Forelimb muscle (tissue), 1 donor: Measurements from ENCODE around the gene MYADML2. TPM values are rescaled to one million over a fixed set of nuclear protein-coding genes. Genes with fewer than 3 reads are reported as not detected.
"Not testable (repeated sequence)": the region's sequence is repeated elsewhere in the genome, so short reads cannot be mapped to it uniquely, and the experiment has no call there.

ENCODE experiments used
- DNase-seq: peaks from one replicate; pipeline ENCODE4 v3.0.0-alpha.2; 2013; ENCODE audit warnings: low read depth
- polyA plus RNA-seq: library from polyadenylated mRNA; unstranded; fragments of 120-200 nt; gene quantifications from one replicate; pipeline ENCODE4 v1.2.1, GENCODE V29; 2013; ENCODE audit not compliant: insufficient read length

Gene MYADML2
- polyA plus RNA-seq, 1 donor: 43.6 TPM

DNA sequence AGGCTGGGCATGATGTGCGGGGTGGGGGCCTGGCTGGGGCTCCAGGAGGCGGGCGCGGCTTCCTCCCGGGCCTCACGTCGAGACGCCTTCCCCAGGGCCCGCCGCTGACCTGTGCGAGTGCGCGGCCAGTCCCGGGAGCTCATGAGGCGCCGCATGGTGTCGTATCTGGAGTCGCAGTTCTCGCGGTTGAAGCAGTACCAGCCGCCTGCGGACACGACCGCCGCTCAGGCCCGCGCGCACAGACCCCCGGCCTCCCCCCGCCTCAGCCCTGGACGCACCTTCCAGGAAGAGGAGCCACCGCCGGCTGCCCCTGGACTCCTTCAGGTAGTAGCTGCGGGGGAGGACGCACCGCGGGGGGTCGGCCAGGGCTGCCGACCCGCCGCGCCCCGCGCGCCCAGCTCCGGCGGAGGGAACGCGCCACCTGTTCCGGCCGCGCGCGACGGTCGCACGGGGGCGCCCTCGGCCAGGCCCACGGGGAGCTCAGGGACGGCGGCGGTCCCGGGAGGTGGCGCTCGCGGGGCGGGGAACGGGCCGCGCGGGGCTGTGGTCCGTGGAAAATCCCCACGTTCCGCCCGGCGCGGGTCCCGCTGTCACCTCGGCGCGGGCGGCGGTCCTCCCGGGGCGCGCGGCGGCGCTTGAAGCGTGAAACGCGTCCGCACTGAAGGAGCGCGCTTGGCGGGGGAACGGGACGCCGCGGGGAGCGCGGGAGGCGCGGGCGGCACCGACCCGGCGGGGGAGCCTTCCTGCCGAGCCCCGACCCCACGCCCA is 12.5 kb upstream of the MYADML2 start:
- DNase-seq: no peak

DNA sequence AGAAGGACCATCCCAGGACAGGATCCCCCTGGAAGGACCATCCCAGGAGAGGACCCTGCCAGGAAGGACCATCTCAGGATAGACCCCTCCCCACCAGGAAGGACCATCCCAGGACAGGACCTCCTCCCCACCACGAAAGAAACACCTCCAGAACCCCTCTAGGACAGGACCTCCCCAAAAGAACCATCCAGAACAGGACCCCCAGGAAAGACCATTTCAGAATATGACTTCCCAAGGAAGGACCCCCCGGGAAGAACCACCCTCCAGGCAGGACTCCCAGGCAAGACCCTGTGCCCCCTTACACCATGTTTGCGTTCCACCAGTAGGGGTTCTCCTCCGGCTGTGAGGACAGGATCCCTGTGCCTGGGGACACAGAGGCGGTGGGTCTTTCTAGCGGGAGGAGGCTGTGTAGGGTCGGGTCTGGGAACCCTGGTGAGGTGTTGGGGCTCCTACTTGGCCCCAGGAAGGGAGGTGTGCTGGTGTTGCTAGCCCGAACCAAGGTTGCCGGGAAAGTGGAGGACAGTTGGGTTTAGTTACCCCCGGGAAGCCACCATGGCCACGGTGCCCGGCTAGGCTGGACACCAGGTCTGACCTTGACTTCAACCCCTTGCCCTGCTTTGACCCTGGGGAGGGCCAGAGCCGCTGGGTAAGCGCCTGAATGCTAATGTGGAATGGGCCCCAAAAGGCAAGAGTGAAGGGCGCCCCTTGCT is 11.8 kb upstream of the MYADML2 start:
- DNase-seq: no peak

- no peak for DNase-seq
Measured at GRCh38 chr17:81957691-81958432, 10.8 kb upstream of the MYADML2 start.

DNA sequence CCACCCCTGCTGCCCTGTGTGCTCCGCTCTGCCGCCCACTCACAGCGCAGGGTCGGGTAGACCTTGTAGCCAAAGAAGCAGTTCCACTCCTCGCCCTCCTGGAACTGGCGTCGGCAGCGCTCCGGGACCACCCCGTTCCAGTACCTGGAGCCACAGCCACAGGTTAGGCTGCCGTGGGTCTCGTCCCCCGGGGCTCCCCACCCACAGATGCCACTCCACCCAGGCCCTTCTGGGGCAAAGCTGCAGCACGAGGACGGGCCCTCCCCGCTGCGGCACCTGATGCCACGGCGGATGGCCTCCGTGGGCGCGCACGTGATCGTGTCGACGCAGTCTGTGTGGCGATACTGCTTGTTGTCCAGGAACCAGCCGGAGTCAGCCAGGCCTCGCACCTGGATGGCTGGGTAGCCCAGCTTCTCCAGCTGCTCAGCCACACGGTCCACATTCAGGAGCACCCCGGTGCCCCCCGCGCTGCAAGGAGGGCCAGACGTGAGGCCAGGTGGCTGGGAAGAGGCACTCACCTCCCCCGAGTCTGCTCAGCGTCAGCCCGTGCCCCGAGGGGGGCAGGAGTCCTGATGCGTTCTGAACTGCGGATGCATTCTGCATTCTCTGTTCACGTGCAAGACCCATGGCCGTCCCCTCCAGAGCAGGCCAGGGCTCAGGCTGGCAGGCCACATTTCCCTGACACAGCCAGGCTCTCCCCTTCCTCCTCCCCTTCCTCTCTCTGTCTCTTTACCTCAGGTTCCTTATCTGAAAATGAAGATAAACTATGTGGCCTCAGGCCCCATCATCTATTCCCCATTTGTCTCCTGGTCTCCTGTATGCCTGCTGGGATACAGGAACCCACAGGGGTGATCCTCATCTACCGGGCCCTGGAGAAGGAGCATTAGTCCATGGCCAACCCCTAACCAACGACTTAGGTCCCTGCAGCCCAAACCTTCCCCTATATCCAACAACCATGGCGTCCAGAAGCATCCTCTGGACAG is 9.9 kb upstream of the MYADML2 start:
- no peak for DNase-seq

DNA sequence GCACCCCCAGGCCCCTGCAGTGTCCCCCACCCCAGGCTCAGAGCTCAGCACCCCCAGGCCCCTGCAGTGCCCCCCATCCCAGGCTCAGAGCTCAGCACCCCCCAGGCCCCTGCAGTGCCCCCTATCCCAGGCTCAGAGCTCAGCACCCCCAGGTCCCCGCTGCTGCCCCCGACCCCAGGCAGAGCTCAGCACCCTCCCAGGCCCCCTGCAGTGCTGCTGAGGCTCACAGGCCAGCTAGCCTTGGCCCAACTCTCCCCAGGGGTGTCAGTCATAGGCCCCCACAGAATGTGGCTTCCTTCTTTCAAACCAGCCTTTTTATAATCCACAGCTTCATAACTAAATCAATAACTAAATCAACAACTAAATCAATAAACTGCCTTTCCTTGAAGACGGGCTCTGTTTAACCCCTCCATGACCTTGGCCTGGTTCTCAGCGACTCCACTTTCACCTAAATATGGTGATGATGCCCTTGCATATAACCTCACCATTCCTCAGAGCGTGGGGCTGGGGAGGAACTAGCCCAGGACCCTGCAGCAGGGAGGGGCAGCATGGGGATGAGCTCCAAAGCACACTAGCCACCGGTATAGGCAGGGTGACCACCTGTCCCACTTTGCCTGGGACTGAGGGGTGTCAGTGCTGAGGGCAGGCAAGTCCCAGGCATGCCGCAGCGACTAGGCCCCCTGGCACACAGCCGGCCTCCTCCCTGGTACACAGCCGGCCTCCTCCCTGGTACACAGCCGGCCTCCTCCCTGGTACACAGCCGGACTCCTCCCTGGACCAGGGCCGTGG is 8.9 kb upstream of the MYADML2 start:
- DNase-seq: no peak

GRCh38 chr17:81955058-81955681 is 8.1 kb upstream of the MYADML2 start:
- no peak for DNase-seq

DNA sequence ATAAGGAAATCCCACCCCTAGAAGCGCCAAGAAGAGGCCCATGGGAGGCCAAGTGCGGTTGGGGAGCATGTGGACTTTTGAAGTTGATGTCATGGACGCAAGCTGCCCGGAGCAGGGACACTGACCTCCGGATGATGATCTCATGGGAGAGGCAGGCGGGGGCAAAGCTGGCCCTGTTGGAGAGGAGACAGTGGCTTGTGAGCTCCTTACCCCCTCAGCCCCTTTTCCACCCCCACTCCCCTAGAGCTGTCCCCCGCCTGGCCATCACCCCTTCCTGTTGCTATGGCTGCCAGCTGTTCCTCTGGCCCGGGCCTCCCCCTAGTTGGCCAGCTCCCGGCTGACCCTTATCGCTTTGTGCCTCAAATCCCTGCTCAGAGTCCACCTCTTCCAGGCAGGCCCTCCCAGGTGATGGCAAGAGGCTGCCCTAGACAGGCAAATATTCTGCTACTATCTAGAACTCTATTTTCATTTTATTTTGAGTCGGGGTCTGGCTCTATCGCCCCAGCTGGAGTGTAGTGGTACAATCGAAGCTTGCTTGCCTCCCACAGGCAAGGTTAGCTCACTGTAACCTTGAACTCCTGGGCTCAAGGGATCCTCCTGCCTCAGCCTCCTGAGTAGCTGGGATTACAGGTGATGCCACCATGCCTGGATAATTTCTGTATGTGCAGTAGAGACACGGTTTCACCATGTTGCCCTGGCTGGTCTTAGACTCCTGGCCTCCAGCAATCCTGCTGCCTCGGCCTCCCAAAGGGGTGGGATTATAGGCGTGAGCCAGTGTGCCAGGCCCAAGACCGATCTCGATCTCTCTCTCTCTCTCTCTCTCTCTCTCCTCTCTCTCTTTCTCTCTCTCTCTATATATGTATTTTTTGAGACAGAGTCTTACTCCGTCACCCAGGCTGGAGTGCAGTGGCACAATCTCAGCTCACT is 7.4 kb upstream of the MYADML2 start:
- no peak for DNase-seq

DNA sequence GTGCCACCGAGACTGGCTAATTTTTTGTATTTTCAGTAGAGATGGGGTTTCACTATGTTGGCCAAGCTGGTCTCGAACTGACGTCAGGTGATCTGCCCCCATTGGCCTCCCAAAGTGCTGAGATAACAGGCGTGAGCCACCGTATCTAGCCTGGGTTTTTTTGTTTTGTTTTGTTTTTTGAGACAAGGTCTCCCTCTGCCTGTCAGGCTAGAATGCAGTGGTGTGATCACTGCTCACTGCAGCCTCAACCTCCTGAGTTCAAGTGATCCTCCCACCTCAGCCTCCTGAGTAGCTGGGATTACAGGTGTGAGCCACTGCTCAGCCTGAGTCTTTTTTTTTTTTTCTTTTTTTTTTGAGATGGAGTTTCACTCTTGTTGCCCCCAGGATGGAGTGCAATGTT is 6.4 kb upstream of the MYADML2 start:
- not testable (repeated sequence) for DNase-seq

DNA sequence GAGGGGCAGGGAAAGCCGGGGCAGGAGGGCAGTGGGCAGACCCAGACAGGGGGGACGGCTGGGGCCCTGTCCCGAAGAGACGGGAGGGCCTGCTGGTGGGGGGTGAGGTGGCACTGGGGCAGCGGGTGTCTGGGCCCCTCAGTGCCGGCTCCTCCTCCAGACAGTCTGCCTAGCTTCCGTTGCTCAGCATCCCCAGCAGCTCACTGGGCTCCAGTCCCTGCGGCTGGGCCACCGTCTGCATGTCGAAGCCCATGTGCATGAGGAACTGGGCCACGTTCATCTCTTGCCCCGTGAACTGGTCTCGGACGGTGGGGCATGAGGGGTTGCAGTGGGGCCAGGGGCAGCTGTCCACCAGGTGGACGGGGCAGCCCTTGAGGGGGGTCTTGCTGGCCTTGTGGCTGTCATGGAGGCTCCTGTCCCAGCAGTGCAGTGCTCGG is 5.8 kb upstream of the MYADML2 start:
- no peak for DNase-seq

- no peak for DNase-seq
Measured at GRCh38 chr17:81951785-81952684, 5.0 kb upstream of the MYADML2 start.

GRCh38 chr17:81950501-81950900 is 3.5 kb upstream of the MYADML2 start:
- no peak for DNase-seq

GRCh38 chr17:81948635-81949378 is 1.8 kb upstream of the MYADML2 start:
- no peak for DNase-seq

- no peak for DNase-seq
Measured at GRCh38 chr17:81944858-81945257, 2.2 kb downstream of the MYADML2 start.

GRCh38 chr17:81942167-81942553 is 4.9 kb downstream of the MYADML2 start:
- no peak for DNase-seq

DNA sequence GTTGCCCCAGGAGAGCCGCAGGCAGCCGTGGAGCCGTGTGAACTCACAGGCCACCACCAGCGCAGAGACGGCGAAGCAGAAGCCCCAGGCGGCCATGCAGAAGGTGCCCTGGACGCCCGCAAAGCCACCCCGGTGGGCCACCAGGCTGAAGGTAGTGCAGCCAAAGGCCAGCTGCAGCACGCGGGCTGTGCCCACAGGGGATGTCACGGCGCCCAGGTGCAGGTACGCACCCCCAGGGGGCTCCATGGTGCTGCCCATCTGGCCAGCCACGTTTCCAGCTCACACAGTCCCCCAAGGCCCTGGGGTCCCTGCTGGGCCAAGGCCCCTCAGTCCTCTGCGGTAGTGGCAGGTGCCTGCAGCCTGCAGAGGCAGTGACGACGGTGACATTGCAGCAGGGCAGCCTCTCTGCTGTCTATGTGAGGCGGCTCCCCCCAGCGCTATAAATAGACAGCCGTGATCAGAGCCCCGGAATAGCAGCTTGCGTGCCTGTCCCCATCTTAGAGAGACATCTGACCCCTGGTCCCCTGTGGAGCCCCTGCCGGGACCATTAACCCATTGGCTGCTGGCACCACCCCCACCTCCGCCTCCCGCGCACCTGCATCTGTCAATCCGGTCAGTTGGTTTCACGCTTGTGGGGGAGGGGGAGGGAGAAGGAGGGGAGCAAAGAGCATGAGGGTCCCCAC is 5.4 kb downstream of the MYADML2 start:
- DNase-seq: no peak
